ACHN (cell line): ENCODE data around the gene RGMA.
A peak's percentile ranks its signal among the peaks of the same experiment; 100 is the strongest.
"Not testable (repeated sequence)": the region's sequence is repeated elsewhere in the genome, so short reads cannot be mapped to it uniquely, and the experiment has no call there.

Source experiments
- DNase-seq: peaks from one replicate; pipeline ENCODE4 v3.0.0-alpha.2; 2015
- in situ Hi-C: cut with HindIII; loops from 2 replicates; pipeline ENCODE4 v1.10.0; 2017; ENCODE audit warnings: low sequenced_read_pairs, low pct_ligation_motif_present, low pct_unique_long_range_greater_than_20kb

Gene RGMA

DNA sequence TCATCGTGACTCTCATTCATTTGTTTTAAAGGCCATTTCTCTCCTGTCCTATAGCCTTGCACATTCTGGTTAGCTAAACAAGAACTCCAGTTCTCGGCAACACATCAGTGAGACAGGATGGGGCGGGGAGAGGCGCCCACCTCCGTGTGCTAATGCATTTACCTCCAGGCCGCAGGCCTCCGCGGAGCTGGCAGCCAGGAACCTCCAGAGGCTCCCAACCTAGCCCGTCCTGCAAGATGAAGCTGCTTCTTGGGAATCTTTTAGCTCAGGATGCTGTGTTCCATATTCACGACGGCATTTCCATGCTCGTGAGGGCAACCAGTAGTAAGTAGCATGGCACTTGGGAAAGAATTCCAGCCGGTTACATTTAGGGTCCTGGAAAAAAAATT lies 47.9 kb downstream of the RGMA start:
- in situ Hi-C loops: no loop called here

GRCh38 chr15:93040288-93041158 lies 48.5 kb downstream of the RGMA start:
- no peak for DNase-seq
- in situ Hi-C loops: no loop called here

More for the DNA sequence above, 47.9 kb downstream of the RGMA start:
- no peak for DNase-seq

- DNase-seq, in situ Hi-C loops: not testable (repeated sequence)
These were observed 49.3 kb downstream of the RGMA start for GRCh38 chr15:93039562-93040287.

GRCh38 chr15:93037820-93038705 lies 50.9 kb downstream of the RGMA start:
- DNase-seq: no peak
- in situ Hi-C loops: no loop called here

- in situ Hi-C loops: no loop called here
- DNase-seq: no peak
These were observed 51.8 kb downstream of the RGMA start for GRCh38 chr15:93036951-93037819.

DNA sequence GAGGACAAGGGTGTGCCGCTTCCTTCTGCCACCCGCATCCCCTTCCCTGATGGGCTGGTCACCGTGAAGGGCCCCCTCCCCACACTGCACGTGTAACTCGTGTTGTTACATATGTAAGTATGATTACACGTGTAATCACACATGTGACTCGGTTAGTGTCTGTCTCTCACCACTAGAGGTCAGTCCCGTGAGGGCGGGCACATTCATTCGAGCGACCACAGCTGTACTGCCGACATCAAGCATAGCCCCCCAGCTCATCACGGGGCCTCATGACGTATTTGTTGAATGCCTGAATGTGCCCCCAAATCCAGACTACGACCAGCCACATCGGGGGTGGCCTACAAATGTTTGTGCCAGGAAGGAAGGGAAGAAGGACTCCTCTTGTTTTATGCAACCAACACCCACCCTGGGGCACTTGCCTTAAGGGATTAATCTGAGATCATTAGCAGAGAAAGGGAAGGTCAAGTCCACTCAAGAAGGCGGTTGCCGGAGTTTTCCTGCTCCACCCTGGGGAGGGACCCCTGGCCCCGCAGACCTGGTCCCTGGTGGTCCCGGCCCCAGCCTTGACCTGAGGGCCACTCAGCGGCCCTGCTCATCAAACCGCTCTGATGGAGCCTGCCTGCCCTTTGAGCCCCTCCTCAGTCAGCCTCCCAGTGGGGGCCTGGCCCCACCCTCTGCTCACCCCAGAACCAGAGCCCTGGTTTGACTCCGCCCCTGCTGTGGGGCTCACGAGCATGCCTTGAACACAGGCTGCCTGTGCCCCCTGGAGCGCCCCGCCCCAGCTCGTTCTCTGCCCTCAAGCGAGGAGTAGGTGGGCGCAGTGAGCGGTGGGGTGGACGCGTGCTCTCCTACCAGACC lies 52.8 kb downstream of the RGMA start:
- in situ Hi-C loops: no loop called here
- peak; percentile 27 for DNase-seq

DNA sequence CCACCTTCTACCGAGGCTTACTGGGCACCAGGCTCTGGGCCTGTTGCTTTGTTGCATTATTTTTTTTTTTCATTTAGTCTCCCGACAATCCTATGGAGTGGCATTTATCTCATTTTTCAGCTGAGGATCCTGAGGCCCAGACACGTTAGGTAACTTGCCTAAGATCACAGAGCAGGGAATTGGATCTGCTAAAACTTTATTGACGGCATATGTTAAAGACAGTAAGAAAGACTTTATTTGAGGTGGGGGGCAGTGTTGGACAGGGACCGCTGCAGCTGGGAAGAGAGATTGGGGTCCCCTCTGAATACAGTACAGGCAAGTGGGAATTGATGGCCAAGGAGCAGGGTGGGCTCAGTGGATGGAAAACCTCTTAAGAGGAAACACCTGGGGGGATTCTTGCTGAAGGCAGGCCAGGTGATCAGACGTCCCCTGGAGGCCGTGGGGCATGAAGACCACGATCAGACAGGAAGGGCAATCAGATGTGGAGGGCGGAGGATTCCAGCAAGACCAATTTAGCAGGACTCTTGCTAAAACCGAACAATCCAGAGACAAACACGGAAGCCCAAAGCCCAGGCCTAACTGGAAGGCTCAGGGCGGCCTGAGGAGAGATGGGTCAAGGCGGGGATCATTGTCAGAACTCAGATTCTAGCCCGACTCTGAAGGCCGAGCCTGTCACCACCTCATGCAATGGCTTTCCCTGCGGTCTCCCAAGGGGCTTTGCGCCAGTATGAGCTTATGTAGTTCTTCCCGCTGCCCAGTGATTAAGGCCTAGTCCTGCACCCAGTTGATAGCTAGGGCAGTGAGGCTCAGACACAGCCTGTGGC lies 53.7 kb downstream of the RGMA start:
- in situ Hi-C loops: no loop called here
- no peak for DNase-seq

GRCh38 chr15:93034512-93034911 lies 54.5 kb downstream of the RGMA start:
- in situ Hi-C loops: no loop called here

GRCh38 chr15:93033434-93034045 lies 55.5 kb downstream of the RGMA start:
- no peak for DNase-seq
- in situ Hi-C loops: no loop called here

More at GRCh38 chr15:93034512-93034911, 54.5 kb downstream of the RGMA start:
- no peak for DNase-seq

DNA sequence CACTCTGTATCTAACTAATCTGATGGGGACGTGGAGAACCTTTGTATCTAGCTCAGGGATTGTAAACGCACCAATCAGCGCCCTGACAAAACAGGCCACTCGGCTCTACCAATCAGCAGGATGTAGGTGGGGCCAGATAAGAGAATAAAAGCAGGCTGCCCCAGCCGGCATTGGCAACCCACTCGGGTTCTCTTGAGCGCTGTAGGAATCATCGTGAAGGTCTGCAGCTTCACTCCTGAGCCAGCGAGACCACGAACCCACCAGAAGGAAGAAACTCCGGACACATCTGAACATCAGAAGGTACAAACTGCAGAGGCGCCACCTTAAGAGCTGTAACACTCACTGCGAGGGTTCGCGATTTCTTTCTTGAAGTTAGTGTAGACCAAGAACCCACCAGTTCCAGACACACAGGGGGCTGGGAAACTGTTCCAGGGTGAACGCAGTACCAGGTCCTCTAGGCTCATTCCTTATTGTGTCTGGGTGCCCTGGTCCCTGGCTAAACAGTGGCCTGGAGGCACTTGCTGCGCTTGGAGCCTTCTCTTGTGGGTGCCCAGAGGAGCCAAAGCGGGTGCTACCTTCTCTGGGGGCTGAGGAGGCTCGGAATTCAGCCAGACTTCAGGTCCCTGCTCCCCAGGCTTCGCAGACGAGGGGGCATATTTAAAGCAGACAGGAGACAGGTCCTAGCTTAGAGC lies 56.4 kb downstream of the RGMA start:
- in situ Hi-C loops, DNase-seq: not testable (repeated sequence)

GRCh38 chr15:93031557-93032384 lies 57.2 kb downstream of the RGMA start:
- DNase-seq, in situ Hi-C loops: not testable (repeated sequence)

- DNase-seq: no peak
- in situ Hi-C loops: no loop called here
These were observed 57.9 kb downstream of the RGMA start for GRCh38 chr15:93031103-93031464.

- peak; percentile 54 for DNase-seq
- in situ Hi-C loops: no loop called here
These were observed 58.4 kb downstream of the RGMA start for GRCh38 chr15:93030430-93031102.

DNA sequence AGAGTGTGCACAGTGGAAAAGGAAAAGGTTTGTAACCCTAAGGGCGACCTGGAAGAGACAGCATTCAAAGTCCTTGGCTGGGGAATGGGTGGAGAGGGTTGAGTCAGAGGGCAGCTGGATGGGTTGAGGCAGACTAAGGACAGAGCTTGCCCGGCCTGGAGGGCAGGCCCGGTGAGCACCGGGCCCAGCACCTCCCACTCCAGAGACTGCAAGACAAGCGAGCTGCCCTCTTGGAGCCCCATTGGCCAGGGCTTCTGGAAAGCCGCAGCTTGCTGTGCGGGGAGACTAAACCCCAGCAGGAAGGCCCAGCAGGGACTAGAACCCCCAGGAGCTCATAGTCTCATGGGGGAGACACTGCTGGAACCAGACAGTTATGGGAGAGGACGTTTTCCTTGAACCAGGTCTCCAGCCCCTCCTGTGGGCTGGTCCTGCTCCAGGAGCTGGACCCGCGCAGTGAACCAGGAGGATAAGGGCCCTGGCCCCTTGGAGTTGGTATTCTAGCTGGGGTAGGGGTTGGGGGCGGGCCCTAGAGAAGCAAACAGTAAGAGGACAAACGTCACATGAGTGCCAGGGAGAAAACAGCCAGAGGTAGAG lies 59.1 kb downstream of the RGMA start:
- in situ Hi-C loops: no loop called here
- no peak for DNase-seq
